SK-N-SH (cell line): Measurements from ENCODE around the gene TIGD7. TPM values are rescaled to one million over a fixed set of nuclear protein-coding genes. Genes with fewer than 3 reads are reported as not detected.

Experiments
- CTCF ChIA-PET: fragments of 300-600, 350-600 bp; formaldehyde crosslinking; extraction: SDS; loops from one replicate; lab custom pipeline; 2021; lab: Yijun Ruan, JAX
- POLR2A ChIA-PET: fragments of 350-600 bp; sonication (Branson Sonifier 250); formaldehyde crosslinking; extraction: SDS; loops from one replicate; lab custom pipeline; 2020; ENCODE audit warnings: antibody characterized with exemption, inconsistent platforms; lab: Yijun Ruan, JAX
- DNase-seq: peaks from one replicate; pipeline ENCODE4 v3.0.0; 2012
- H2AFZ ChIP-seq: fragments of 200-600 bp; sonication (generic); 2 replicates; pipeline ENCODE4 v1.8.1; 2016; ENCODE audit warnings: antibody characterized with exemption, mild to moderate bottlenecking, low read depth
- H3F3A ChIP-seq: fragments of 200-600 bp; sonication (generic); replicated peaks from 2 replicates; pipeline ENCODE3; 2016; ENCODE audit warnings: antibody characterized with exemption, mild to moderate bottlenecking; ENCODE audit not compliant: insufficient read depth
- H3K27ac ChIP-seq, 2 experiments: fragments of 200-500 bp in 1 of 2; fragments of 200-600 bp in 1 of 2; sonication (Bioruptor generic) in 1 of 2; sonication (generic), shearing (Covaris generic) in 1 of 2; 2 replicates each; pipeline versions ENCODE4 v1.5.1 to v1.6.1; 2014 to 2016; ENCODE audit warnings: low read depth in 2 of 2, inconsistent platforms in 1 of 2, low read length in 1 of 2, mild to moderate bottlenecking in 1 of 2, mixed read lengths in 1 of 2
- H3K27me3 ChIP-seq: fragments of 200-600 bp; sonication (generic), shearing (Covaris generic); 2 replicates; pipeline ENCODE4 v1.6.1; 2016; ENCODE audit warnings: mixed run types; ENCODE audit not compliant: insufficient read depth
- H3K36me3 ChIP-seq, 2 experiments: fragments of 200-500 bp in 1 of 2; fragments of 200-600 bp in 1 of 2; sonication (Bioruptor generic) in 1 of 2; sonication (generic) in 1 of 2; replicated peaks in 1 of 2; 2 replicates each; pipeline versions ENCODE3 to v1.5.1; 2014 to 2016; ENCODE audit warnings: low read length in 1 of 2, mild to moderate bottlenecking in 1 of 2; ENCODE audit not compliant: insufficient read depth in 2 of 2, control insufficient read depth in 1 of 2
- H3K4me1 ChIP-seq, 2 experiments: fragments of 200-500 bp in 1 of 2; fragments of 200-600 bp in 1 of 2; sonication (Bioruptor generic) in 1 of 2; sonication (generic), shearing (Covaris generic) in 1 of 2; 2 replicates each; pipeline versions ENCODE4 v1.5.1 to v1.6.1; 2014 to 2016; ENCODE audit warnings: low read depth in 1 of 2, low read length in 1 of 2, mixed run types in 1 of 2; ENCODE audit not compliant: insufficient read depth in 2 of 2, control insufficient read depth in 1 of 2
- H3K4me2 ChIP-seq: fragments of 200-600 bp; sonication (generic), shearing (Covaris generic); 2 replicates; pipeline ENCODE4 v1.6.1; 2017; ENCODE audit warnings: mixed run types
- H3K4me3 ChIP-seq, 2 experiments: fragments of 200-500 bp in 1 of 2; fragments of 200-600 bp in 1 of 2; sonication (Bioruptor generic) in 1 of 2; sonication (generic), shearing (Covaris generic) in 1 of 2; 2 replicates each; pipeline versions ENCODE4 v1.5.1 to v1.8.1; 2014 to 2016; ENCODE audit warnings: low read depth in 2 of 2, inconsistent platforms in 1 of 2, low read length in 1 of 2, mild to moderate bottlenecking in 1 of 2, mixed read lengths in 1 of 2, moderate library complexity in 1 of 2
- H3K79me2 ChIP-seq: fragments of 200-600 bp; sonication (generic); 2 replicates; pipeline ENCODE4 v1.8.1; 2017; ENCODE audit warnings: mild to moderate bottlenecking; ENCODE audit not compliant: insufficient read depth
- H3K9ac ChIP-seq: fragments of 200-600 bp; sonication (generic); 2 replicates; pipeline ENCODE4 v1.6.1; 2017; ENCODE audit warnings: mixed run types
- H3K9me2 ChIP-seq: fragments of 200-600 bp; sonication (generic); 2 replicates; pipeline ENCODE4 v1.6.1; 2017; ENCODE audit warnings: mixed run types
- H3K9me3 ChIP-seq: fragments of 200-600 bp; sonication (generic); 2 replicates; pipeline ENCODE4 v1.6.1; 2017; ENCODE audit warnings: mixed run types, mild to moderate bottlenecking, moderate library complexity
- H4K20me1 ChIP-seq: fragments of 200-600 bp; sonication (generic); 2 replicates; pipeline ENCODE4 v1.6.1; 2017; ENCODE audit warnings: mild to moderate bottlenecking, mixed run types; ENCODE audit not compliant: insufficient read depth
- FOXM1 ChIP-seq: IDR thresholded peaks from 2 replicates; pipeline ENCODE4 v1.4.0; 2012; ENCODE audit warnings: low read depth, mild to moderate bottlenecking
- GABPA ChIP-seq: IDR thresholded peaks from 2 replicates; pipeline ENCODE4 v1.4.0; 2012; ENCODE audit warnings: low read depth, mild to moderate bottlenecking
- GATA2 ChIP-seq: sonication (generic); formaldehyde crosslinking; IDR thresholded peaks from 2 replicates; pipeline ENCODE4 v1.5.0; 2020; ENCODE audit warnings: mild to moderate bottlenecking, missing genetic modification reagents
- JUND ChIP-seq: IDR thresholded peaks from 2 replicates; pipeline ENCODE4 v1.4.0; 2012
- MEF2A ChIP-seq: IDR thresholded peaks from 2 replicates; pipeline ENCODE4 v1.4.0; 2012; ENCODE audit warnings: low read depth, borderline replicate concordance
- MXI1 ChIP-seq: IDR thresholded peaks from 2 replicates; pipeline ENCODE4 v1.6.1; 2012; ENCODE audit warnings: mild to moderate bottlenecking, low read depth, low read length, improper control_type of control experiment
- NRF1 ChIP-seq: IDR thresholded peaks from 2 replicates; pipeline ENCODE4 v1.6.1; 2012; ENCODE audit warnings: low read depth, mild to moderate bottlenecking, low read length
- RCOR1 ChIP-seq: fragments of 150-350 bp; IDR thresholded peaks from 2 replicates; pipeline ENCODE4 v1.6.1; 2017; ENCODE audit warnings: antibody characterized with exemption, low read length
- SIN3A ChIP-seq: IDR thresholded peaks from 2 replicates; pipeline ENCODE4 v1.6.1; 2012; ENCODE audit warnings: low read depth, mild to moderate bottlenecking, low read length, moderate library complexity, borderline replicate concordance
- YY1 ChIP-seq: IDR thresholded peaks from 2 replicates; pipeline ENCODE4 v1.4.0; 2012; ENCODE audit warnings: low read depth, mild to moderate bottlenecking
- WGBS: methylation state at CpG from one replicate; pipeline ENCODE4 v1.1.6; 2017; ENCODE audit warnings: low lambda C conversion rate; 5-methylcytosine and 5-hydroxymethylcytosine counted together
- polyA plus RNA-seq, 3 experiments: library from polyadenylated mRNA; depleted of rRNA; stranded (reverse); fragments of >200 nt; gene quantifications; 2 replicates each; pipeline ENCODE4 v1.2.3, GENCODE V29; 2012
- TF ChIP-seq, protein P1 (sequence below): IDR thresholded peaks from 2 replicates; pipeline ENCODE4 v1.4.0; 2012; ENCODE audit warnings: low read depth, borderline replicate concordance
- TF ChIP-seq, protein P2 (sequence below): IDR thresholded peaks from 2 replicates; pipeline ENCODE4 v1.4.0; 2012; ENCODE audit warnings: low read depth, borderline replicate concordance

Gene TIGD7
- polyA plus RNA-seq, 1 of the 3 experiments (the other 2 are of a cell fraction), result 1.2 TPM

DNA sequence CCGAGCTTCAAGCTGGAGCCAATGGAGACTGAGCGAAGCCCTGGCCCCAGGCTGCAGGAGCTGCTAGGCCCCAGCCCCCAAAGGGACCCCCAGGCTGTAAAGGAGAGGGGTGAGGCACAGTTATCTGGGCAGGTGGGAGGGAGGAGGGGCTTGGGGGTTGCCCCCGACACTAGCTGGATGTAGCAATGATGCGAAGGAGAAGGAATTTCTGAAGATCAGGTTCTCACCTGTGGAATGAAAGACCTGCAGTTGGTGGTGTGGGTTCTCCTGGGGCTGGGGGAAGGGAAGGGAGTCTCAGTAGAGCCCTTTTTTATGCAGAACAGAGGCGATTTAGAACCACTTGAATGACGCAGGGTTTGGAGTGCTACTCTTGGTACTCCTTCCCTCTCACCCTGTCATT lies 20.1 kb downstream of the TIGD7 start:
- 93% methylated on average over 6 of the region's 6 CpGs for WGBS
- H3F3A ChIP-seq, result no peaks in the 10 kb centered on the region
- ChIA-PET CTCF (interaction anchor here (0.5 kb wide), 1 partner anchor 137 kb away, joined by 3 read pairs; no protein-coding TSS in a partner anchor), POLR2A (no interaction called here)
- no peak for TF ChIP-seq MXI1
- TF ChIP-seq, protein P1, sequence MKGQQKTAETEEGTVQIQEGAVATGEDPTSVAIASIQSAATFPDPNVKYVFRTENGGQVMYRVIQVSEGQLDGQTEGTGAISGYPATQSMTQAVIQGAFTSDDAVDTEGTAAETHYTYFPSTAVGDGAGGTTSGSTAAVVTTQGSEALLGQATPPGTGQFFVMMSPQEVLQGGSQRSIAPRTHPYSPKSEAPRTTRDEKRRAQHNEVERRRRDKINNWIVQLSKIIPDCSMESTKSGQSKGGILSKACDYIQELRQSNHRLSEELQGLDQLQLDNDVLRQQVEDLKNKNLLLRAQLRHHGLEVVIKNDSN, result no peak
- TF ChIP-seq GATA2 (CRISPR knock-in tag), result no peak
- no peak for TF ChIP-seq GABPA
- no peak for TF ChIP-seq YY1
- no peak for TF ChIP-seq JUND
- TF ChIP-seq MEF2A, result no peak
- TF ChIP-seq SIN3A, result no peak
- H3K36me3 ChIP-seq, result peaks cover 37 to 58% of the 10 kb centered on the region in 2 experiments
- DNase-seq, result no peak
- H3K9ac ChIP-seq, result no peak overlapping the region
- H4K20me1 ChIP-seq, result 0 out of 2 replicates have a peak, but pooled peaks cover 5% of the 10 kb centered on the region
- peaks cover 68% of the 10 kb centered on the region for H3K79me2 ChIP-seq
- H3K4me2 ChIP-seq, result peak overlapping the region; percentile 99
- H3K4me1 ChIP-seq, result peaks cover 7 to 18% of the 10 kb centered on the region in 2 experiments
- no peaks in the 10 kb centered on the region for H3K9me2 ChIP-seq
- no peak overlapping the region for H2AFZ ChIP-seq
- H3K9me3 ChIP-seq, result peaks cover 14% of the 10 kb centered on the region
- peak overlapping the region; percentile 84 to 91 for H3K4me3 ChIP-seq
- no peaks in the 10 kb centered on the region for H3K27me3 ChIP-seq
- H3K27ac ChIP-seq, result no peak overlapping the region

DNA sequence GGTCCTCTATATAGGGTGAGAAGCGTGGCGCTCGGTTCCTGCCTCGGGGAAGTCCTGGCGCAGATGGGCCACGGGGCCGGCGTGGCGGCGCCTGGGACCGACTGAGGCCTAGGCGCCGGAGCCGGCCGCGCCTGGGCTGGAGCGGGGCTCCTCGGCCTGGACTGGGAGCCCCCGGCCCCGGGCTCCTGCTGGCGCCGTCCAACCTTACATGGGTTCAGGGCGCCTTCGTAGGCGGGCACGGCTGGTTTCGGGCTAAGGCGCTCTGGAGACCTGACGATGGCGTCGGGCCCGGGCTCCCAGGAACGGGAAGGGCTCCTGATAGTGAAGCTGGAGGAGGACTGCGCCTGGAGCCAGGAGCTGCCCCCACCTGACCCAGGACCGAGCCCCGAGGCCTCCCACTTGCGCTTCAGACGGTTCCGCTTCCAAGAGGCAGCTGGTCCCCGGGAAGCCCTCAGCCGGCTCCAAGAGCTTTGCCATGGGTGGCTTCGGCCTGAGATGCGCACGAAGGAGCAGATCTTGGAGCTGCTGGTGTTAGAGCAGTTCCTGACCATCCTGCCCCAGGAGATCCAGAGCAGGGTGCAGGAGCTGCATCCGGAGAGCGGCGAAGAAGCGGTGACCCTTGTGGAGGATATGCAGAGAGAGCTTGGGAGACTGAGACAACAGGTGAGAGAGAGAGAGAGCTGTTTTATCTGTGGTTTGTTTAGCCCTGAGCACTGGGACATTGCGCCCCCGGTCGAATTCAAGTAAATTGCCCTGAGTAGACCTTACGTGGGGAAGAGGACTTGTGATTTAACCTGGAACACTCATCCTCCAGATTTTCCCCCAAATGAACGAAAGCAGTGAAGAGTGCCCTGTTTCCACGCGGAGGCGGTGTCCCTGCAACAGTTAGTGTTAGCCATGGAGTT lies 21.4 kb downstream of the TIGD7 start:
- Histone ChIP-seq H3K4me3 (peak overlapping the region; percentile 84 to 91), H2AFZ (0 out of 2 replicates have a peak overlapping the region, but pooled peaks have one; percentile 54), H3K9me3 (peaks cover under 1% of the 10 kb centered on the region; the same call in 1 of the 2 replicates), H4K20me1 (0 out of 2 replicates have a peak, but pooled peaks cover 5% of the 10 kb centered on the region), H3F3A (peaks cover 4% of the 10 kb centered on the region), H3K9me2 (no peaks in the 10 kb centered on the region), H3K79me2 (peaks cover 54% of the 10 kb centered on the region), H3K36me3 (peaks cover 24 to 44% of the 10 kb centered on the region in 2 experiments), H3K27me3 (no peaks in the 10 kb centered on the region), H3K4me2 (peak overlapping the region; percentile 99), H3K4me1 (peaks cover 7 to 18% of the 10 kb centered on the region in 2 experiments), H3K27ac (peak overlapping the region; percentile 98 to 99), H3K9ac (peak overlapping the region; percentile 76)
- ChIA-PET CTCF (interaction anchor here (0.6 to 1.3 kb wide), 6 partner anchors 16 to 655 kb away, joined by 3 to 5 read pairs (median 4); no protein-coding TSS in a partner anchor), POLR2A (interaction anchor here (0.8 to 1.9 kb wide), 6 partner anchors 17 to 217 kb away, joined by 4 to 9 read pairs (median 5); partner anchors contain the start of gene CLUAP1)
- TF ChIP-seq FOXM1 (no peak), NRF1 (no peak), RCOR1 (no peak)
- TF ChIP-seq, protein P2, sequence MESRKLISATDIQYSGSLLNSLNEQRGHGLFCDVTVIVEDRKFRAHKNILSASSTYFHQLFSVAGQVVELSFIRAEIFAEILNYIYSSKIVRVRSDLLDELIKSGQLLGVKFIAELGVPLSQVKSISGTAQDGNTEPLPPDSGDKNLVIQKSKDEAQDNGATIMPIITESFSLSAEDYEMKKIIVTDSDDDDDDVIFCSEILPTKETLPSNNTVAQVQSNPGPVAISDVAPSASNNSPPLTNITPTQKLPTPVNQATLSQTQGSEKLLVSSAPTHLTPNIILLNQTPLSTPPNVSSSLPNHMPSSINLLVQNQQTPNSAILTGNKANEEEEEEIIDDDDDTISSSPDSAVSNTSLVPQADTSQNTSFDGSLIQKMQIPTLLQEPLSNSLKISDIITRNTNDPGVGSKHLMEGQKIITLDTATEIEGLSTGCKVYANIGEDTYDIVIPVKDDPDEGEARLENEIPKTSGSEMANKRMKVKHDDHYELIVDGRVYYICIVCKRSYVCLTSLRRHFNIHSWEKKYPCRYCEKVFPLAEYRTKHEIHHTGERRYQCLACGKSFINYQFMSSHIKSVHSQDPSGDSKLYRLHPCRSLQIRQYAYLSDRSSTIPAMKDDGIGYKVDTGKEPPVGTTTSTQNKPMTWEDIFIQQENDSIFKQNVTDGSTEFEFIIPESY, result no peak
- WGBS, result 9% methylated on average over 19 of the region's 56 CpGs
- no peak for DNase-seq
